DOHH2 (cell line): ENCODE data around the gene METTL26.

Source experiments
- EZH2phosphoT487 ChIP-seq: fragments of 200-600 bp; sonication (generic); IDR thresholded peaks from 2 replicates; pipeline ENCODE4 v1.6.1; 2017; ENCODE audit warnings: borderline replicate concordance, mild to moderate bottlenecking, antibody characterized with exemption, low read length, moderate library complexity, mixed read lengths
- TF ChIP-seq, protein P1 (sequence below): fragments of 200-600 bp; sonication (generic); IDR thresholded peaks from one replicate; pipeline ENCODE4 v1.5.1; 2014; ENCODE audit warnings: antibody characterized with exemption, mild to moderate bottlenecking, low read depth, low read length; ENCODE audit not compliant: poor library complexity, severe bottlenecking

DNA sequence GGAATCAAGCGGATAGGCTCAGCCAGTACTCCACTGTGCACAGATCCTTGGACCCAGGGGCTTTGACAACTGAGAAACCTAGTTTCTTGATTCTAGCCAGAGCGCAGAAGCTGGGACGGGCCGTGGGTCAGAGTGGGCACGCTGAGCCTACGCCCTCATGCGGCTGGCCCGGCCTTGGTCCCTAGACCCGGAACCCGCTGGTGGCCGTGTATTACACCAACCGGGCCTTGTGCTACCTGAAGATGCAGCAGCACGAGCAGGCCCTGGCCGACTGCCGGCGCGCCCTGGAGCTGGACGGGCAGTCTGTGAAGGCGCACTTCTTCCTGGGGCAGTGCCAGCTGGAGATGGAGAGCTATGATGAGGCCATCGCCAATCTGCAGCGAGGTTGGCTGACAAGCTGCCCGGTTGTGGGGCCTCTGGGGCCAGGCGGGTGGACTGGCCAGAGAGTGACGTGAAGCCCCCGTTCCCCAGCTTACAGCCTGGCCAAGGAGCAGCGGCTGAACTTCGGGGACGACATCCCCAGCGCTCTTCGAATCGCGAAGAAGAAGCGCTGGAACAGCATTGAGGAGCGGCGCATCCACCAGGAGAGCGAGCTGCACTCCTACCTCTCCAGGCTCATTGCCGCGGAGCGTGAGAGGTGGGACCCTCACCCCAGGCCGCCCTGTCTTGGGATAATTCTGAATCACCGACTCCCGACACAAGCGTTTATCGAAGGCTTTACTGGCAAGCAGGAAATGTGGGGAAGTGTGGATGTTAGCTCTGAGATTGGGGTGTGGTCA lies 45.1 kb upstream of the METTL26 start:
- TF ChIP-seq, protein P1, sequence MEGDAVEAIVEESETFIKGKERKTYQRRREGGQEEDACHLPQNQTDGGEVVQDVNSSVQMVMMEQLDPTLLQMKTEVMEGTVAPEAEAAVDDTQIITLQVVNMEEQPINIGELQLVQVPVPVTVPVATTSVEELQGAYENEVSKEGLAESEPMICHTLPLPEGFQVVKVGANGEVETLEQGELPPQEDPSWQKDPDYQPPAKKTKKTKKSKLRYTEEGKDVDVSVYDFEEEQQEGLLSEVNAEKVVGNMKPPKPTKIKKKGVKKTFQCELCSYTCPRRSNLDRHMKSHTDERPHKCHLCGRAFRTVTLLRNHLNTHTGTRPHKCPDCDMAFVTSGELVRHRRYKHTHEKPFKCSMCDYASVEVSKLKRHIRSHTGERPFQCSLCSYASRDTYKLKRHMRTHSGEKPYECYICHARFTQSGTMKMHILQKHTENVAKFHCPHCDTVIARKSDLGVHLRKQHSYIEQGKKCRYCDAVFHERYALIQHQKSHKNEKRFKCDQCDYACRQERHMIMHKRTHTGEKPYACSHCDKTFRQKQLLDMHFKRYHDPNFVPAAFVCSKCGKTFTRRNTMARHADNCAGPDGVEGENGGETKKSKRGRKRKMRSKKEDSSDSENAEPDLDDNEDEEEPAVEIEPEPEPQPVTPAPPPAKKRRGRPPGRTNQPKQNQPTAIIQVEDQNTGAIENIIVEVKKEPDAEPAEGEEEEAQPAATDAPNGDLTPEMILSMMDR: peak; percentile 40
- TF ChIP-seq EZH2phosphoT487: no peak
